ENCODE results near the gene TUBGCP4. TPM values are rescaled to one million over a fixed set of nuclear protein-coding genes. Genes with fewer than 3 reads are reported as not detected.

The TUBGCP4 gene
- polyA plus RNA-seq, 1 of the 3 experiments (the other 2 are of a cell fraction) = 6.6 TPM

GRCh38 chr15:43330780-43331087 lies 40.2 kb upstream of the TUBGCP4 start:
- TF ChIP-seq CHD2 (IDR thresholded peaks at IDR 0.05; ENCODE audit: low read length, partially characterized antibody) (no peak), RCOR1 (IDR thresholded peaks at IDR 0.05; ENCODE audit: low read length) (no peak), FOXJ3 (CRISPR knock-in tag; IDR thresholded peaks at IDR 0.05) (no peak), TAF1 (IDR thresholded peaks at IDR 0.05; ENCODE audit: borderline replicate concordance, low read depth, low read length) (no peak; the same call in 1 of the 2 replicates), NRF1 (IDR thresholded peaks at IDR 0.05; ENCODE audit: low read depth, low read length) (no peak)
- CTCF ChIA-PET = interaction anchor here (6.8 kb wide), 1 partner anchor 45 kb away, joined by 22 read pairs; no protein-coding TSS in a partner anchor
- DNase-seq = no peak
- Histone ChIP-seq H3F3A (replicated peaks; ENCODE audit: insufficient read depth) (no peaks in the 10 kb centered on the region), H2AFZ (ENCODE audit: low read depth) (peak overlapping the region; percentile 91), H3K27ac (ENCODE audit: low read depth in 2 of 2, low read length in 1 of 2) (peak overlapping the region; percentile 80 to 82), H4K20me1 (ENCODE audit: insufficient read depth) (no peaks in the 10 kb centered on the region), H3K27me3 (ENCODE audit: insufficient read depth) (no peaks in the 10 kb centered on the region), H3K9me3 (no peaks in the 10 kb centered on the region), H3K9ac (peak overlapping the region; percentile 80; the same call in 1 of the 2 replicates), H3K36me3 (replicated peaks in 1 of 2; ENCODE audit: control insufficient read depth in 1 of 2, insufficient read depth in 2 of 2, low read length in 1 of 2) (peaks cover 21 to 23% of the 10 kb centered on the region in 2 experiments), H3K79me2 (ENCODE audit: insufficient read depth) (peaks cover 18% of the 10 kb centered on the region), H3K9me2 (no peaks in the 10 kb centered on the region), H3K4me2 (peak overlapping the region; percentile 96), H3K4me1 (ENCODE audit: control insufficient read depth in 1 of 2, insufficient read depth in 2 of 2, low read depth in 1 of 2, low read length in 1 of 2) (peaks cover 6 to 13% of the 10 kb centered on the region in 2 experiments; a peak in 3 of 4 replicates), H3K4me3 (ENCODE audit: low read depth in 2 of 2, low read length in 1 of 2) (peak overlapping the region; percentile 76 to 88)
- POLR2A ChIA-PET = no interaction called here
- WGBS (ENCODE audit: low lambda C conversion rate) = 5% methylated on average over 7 of the region's 7 CpGs

- Histone ChIP-seq H3K27me3 (ENCODE audit: insufficient read depth) (no peaks in the 10 kb centered on the region), H3K9me2 (no peaks in the 10 kb centered on the region), H3K9ac (no peak overlapping the region), H3K9me3 (no peaks in the 10 kb centered on the region), H3K4me1 (ENCODE audit: control insufficient read depth in 1 of 2, insufficient read depth in 2 of 2, low read depth in 1 of 2, low read length in 1 of 2) (no peaks in the 10 kb centered on the region), H3K4me3 (ENCODE audit: low read depth in 2 of 2, low read length in 1 of 2) (no peak overlapping the region), H3K79me2 (ENCODE audit: insufficient read depth) (no peaks in the 10 kb centered on the region), H4K20me1 (ENCODE audit: insufficient read depth) (no peaks in the 10 kb centered on the region), H3K4me2 (no peak overlapping the region), H2AFZ (ENCODE audit: low read depth) (no peak overlapping the region), H3K27ac (ENCODE audit: low read depth in 2 of 2, low read length in 1 of 2) (no peak overlapping the region), H3F3A (replicated peaks; ENCODE audit: insufficient read depth) (no peaks in the 10 kb centered on the region), H3K36me3 (replicated peaks in 1 of 2; ENCODE audit: control insufficient read depth in 1 of 2, insufficient read depth in 2 of 2, low read length in 1 of 2) (peaks cover 47 to 61% of the 10 kb centered on the region in 2 experiments)
- 88% methylated on average over 2 of the region's 2 CpGs for WGBS (ENCODE audit: low lambda C conversion rate)
- ChIA-PET CTCF (interaction anchor here (1.5 kb wide), 1 partner anchor 10 kb away, joined by 6 read pairs; no protein-coding TSS in a partner anchor), POLR2A (no interaction called here)
- DNase-seq = no peak
- no peak for TF ChIP-seq MXI1 (IDR thresholded peaks at IDR 0.05; ENCODE audit: low read depth, low read length)
These were observed 24.6 kb upstream of the TUBGCP4 start for GRCh38 chr15:43346305-43346704.

- ChIA-PET POLR2A (no interaction called here), CTCF (interaction anchor here (0.6 to 1.5 kb wide), 2 partner anchors 9 to 16 kb away, joined by 3 to 6 read pairs; no protein-coding TSS in a partner anchor)
- Histone ChIP-seq H3K9me2 (no peaks in the 10 kb centered on the region), H3F3A (replicated peaks; ENCODE audit: insufficient read depth) (no peaks in the 10 kb centered on the region), H3K4me2 (no peak overlapping the region), H3K79me2 (ENCODE audit: insufficient read depth) (no peaks in the 10 kb centered on the region), H3K4me1 (ENCODE audit: control insufficient read depth in 1 of 2, insufficient read depth in 2 of 2, low read depth in 1 of 2, low read length in 1 of 2) (no peaks in the 10 kb centered on the region), H3K9ac (no peak overlapping the region), H3K27ac (ENCODE audit: low read depth in 2 of 2, low read length in 1 of 2) (no peak overlapping the region), H3K9me3 (no peaks in the 10 kb centered on the region), H3K36me3 (replicated peaks in 1 of 2; ENCODE audit: control insufficient read depth in 1 of 2, insufficient read depth in 2 of 2, low read length in 1 of 2) (peaks cover 42 to 67% of the 10 kb centered on the region in 2 experiments), H4K20me1 (ENCODE audit: insufficient read depth) (no peaks in the 10 kb centered on the region), H2AFZ (ENCODE audit: low read depth) (no peak overlapping the region), H3K27me3 (ENCODE audit: insufficient read depth) (no peaks in the 10 kb centered on the region), H3K4me3 (ENCODE audit: low read depth in 2 of 2, low read length in 1 of 2) (no peak overlapping the region)
- 93% methylated on average over 2 of the region's 3 CpGs for WGBS (ENCODE audit: low lambda C conversion rate)
- TF ChIP-seq JUND (IDR thresholded peaks at IDR 0.05) (no peak), REST (IDR thresholded peaks at IDR 0.05; ENCODE audit: low read depth, low read length) (no peak), GABPA (IDR thresholded peaks at IDR 0.05; ENCODE audit: low read depth) (no peak), MAX (IDR thresholded peaks at IDR 0.05; ENCODE audit: low read depth) (no peak), PBX3 (IDR thresholded peaks at IDR 0.05) (no peak), FOXJ3 (CRISPR knock-in tag; IDR thresholded peaks at IDR 0.05) (no peak), EZH2phosphoT487 (IDR thresholded peaks at IDR 0.05; ENCODE audit: borderline replicate concordance, low read depth) (no peak), YY1 (IDR thresholded peaks at IDR 0.05; ENCODE audit: low read depth) (no peak), TEAD4 (IDR thresholded peaks at IDR 0.05; ENCODE audit: borderline replicate concordance, insufficient read depth) (no peak), USF2 (IDR thresholded peaks at IDR 0.05; ENCODE audit: borderline replicate concordance, low read depth, low read length) (no peak), POLR2AphosphoS5 (IDR thresholded peaks at IDR 0.05; ENCODE audit: low read depth, low read length) (no peak), RFX5 (IDR thresholded peaks at IDR 0.05; ENCODE audit: low read length) (no peak), MXI1 (IDR thresholded peaks at IDR 0.05; ENCODE audit: low read depth, low read length) (no peak), RCOR1 (IDR thresholded peaks at IDR 0.05; ENCODE audit: low read length) (no peak), NRF1 (IDR thresholded peaks at IDR 0.05; ENCODE audit: low read depth, low read length) (no peak)
- DNase-seq = no peak
These were observed 23.8 kb upstream of the TUBGCP4 start for GRCh38 chr15:43347114-43347513.
